HG03432 (cell line): ENCODE data around the gene AK5.
"Not testable (repeated sequence)": the region's sequence is repeated elsewhere in the genome, so short reads cannot be mapped to it uniquely, and the experiment has no call there.

Source experiments
- ATAC-seq: cut with Tn5 transposase; IDR thresholded peaks from one replicate; pipeline ENCODE4 v1.9.1; 2021; ENCODE audit warnings: mild to moderate bottlenecking, moderate library complexity; ENCODE audit not compliant: unreplicated experiment

Gene AK5

GRCh38 chr1:77489910-77490309 is 208.1 kb downstream of the AK5 start:
- no peak for ATAC-seq

- no peak for ATAC-seq
Measured at GRCh38 chr1:77494026-77494425, 212.2 kb downstream of the AK5 start.

- no peak for ATAC-seq
Measured at GRCh38 chr1:77498918-77499317, 217.1 kb downstream of the AK5 start.

GRCh38 chr1:77499466-77499865 is 217.6 kb downstream of the AK5 start:
- ATAC-seq: no peak

GRCh38 chr1:77504986-77505385 is 223.2 kb downstream of the AK5 start:
- ATAC-seq: peak; percentile 67

GRCh38 chr1:77506771-77507170 is 225.0 kb downstream of the AK5 start:
- ATAC-seq: no peak

- no peak for ATAC-seq
Measured at GRCh38 chr1:77509051-77509492, 227.3 kb downstream of the AK5 start.

GRCh38 chr1:77509898-77510297 is 228.1 kb downstream of the AK5 start:
- ATAC-seq: no peak

- no peak for ATAC-seq
Measured at GRCh38 chr1:77511440-77511840, 229.6 kb downstream of the AK5 start.

- ATAC-seq: not testable (repeated sequence)
Measured at GRCh38 chr1:77512650-77513049, 230.8 kb downstream of the AK5 start.

- ATAC-seq: no peak
Measured at GRCh38 chr1:77513839-77514763, 232.3 kb downstream of the AK5 start.

GRCh38 chr1:77514921-77515776 is 233.3 kb downstream of the AK5 start:
- ATAC-seq: peak; percentile 58

GRCh38 chr1:77516106-77516505 is 234.3 kb downstream of the AK5 start:
- ATAC-seq: no peak

GRCh38 chr1:77524038-77524437 is 242.2 kb downstream of the AK5 start:
- ATAC-seq: no peak

GRCh38 chr1:77531149-77531548 is 249.3 kb downstream of the AK5 start:
- ATAC-seq: not testable (repeated sequence)

GRCh38 chr1:77531596-77532280 is 249.9 kb downstream of the AK5 start:
- not testable (repeated sequence) for ATAC-seq

GRCh38 chr1:77532641-77533040 is 250.8 kb downstream of the AK5 start:
- ATAC-seq: no peak

- peak; percentile 62 for ATAC-seq
Measured at GRCh38 chr1:77533660-77534305, 252.0 kb downstream of the AK5 start.

GRCh38 chr1:77534456-77534855 is 252.6 kb downstream of the AK5 start:
- no peak for ATAC-seq

- ATAC-seq: no peak
Measured at GRCh38 chr1:77536813-77537212, 255.0 kb downstream of the AK5 start.
